GM21381 (cell line): ENCODE results near the gene FAM124B.
"Not testable (repeated sequence)": the region's sequence is repeated elsewhere in the genome, so short reads cannot be mapped to it uniquely, and the experiment has no call there.

Experiments
- ATAC-seq: cut with Tn5 transposase; IDR thresholded peaks from one replicate; pipeline ENCODE4 v1.9.1; 2021; ENCODE audit warnings: mild to moderate bottlenecking, moderate library complexity; ENCODE audit not compliant: unreplicated experiment

FAM124B gene

DNA sequence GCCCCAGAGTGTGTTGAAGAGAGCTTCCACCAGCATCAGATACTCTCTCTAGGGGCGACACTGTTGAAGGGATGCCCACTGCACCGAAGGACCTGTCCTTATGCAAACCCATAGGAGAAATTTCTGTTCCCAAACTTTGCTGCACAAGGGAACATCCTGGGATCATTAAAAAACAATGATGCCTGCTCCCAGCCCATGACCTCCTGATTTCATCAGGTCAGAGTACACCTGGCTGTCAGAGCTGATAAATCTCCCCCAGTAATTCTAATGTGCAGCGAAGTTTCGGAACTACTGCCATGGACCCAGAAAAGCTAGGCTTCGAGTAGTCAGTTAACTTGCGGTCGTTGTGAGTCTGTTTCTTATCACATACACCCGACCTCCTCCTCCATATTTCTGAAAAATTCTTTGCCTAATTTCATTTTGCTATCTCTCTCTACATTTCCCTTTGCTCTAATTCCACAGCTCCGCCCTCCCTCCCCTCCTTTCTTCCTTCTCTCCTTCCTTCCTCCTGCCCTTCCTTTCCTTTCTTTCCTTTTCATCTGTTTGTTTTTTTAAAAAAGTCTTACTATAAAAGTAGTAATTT lies 18.8 kb downstream of the FAM124B start:
- no peak for ATAC-seq

- not testable (repeated sequence) for ATAC-seq
Observed at GRCh38 chr2:224382280-224382647, 19.6 kb downstream of the FAM124B start.

DNA sequence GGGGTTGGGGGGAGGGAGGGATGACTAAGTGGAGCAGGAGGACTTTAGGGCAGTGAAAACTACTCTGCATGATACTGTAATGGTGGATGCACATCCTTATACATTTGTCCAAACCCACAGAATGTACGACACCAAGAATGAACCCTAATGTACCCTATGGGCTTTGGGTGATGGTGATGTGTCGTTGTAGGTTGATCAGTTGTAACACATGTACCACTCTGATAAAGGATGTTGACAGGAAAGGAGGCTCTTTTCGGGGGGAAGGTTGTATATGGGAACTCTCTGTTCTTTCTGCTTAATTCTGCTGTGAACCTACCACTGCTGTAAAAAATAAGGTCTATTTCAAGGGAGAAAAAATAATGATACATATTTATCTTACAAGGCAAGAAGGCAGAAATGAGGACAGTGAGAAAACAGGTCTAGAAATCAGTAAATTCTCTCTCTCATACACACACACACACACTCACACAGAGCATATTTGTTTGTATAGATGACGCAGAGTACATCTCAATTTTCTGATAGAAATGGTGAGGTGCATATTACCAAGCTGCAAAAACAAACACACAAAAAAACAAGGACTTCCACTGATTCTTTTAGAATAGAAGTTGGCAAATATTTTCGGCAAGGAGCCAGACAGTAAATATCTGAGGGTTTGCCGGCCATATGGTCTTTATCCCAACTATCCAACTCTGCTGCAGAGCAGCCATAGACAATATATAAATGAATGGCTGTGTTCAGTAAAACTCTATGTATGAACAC lies 20.2 kb downstream of the FAM124B start:
- ATAC-seq, result no peak

DNA sequence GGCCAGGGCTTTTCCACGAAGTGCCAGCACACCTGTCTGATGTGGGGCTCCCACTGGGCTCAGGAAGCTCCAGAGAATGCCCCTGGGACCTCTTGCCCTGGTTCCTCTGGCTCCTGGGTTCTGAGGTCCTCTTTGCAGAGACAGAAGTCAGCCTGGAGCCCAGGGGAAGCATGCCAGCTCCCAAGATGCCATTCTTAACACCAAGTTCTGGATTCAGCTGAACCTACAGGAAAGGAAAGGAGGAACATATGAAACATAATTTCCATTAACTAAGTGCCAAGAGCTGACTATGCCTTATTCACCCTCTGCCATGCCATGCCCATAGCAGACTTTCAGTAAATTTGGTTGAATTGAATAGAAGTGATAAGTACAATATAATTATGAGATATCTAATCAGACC lies 21.9 kb downstream of the FAM124B start:
- ATAC-seq, result no peak

DNA sequence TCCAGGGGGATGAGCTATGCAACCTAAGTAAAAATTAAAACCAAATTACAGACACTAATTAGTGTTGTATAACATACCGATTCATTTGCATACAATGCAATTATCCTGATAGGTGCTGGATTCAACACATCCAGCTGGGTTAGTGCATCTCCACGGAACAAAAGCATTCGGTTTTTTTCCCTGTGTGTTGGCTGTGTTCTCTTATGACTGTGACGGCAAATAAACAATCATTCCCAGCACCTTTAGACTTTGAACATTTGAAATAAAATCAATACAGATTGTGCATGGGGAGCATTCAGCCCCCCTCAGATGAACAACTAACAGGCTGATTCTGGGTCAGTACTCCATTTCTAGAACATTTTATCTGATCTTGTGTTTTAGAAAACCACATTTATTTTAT lies 22.7 kb downstream of the FAM124B start:
- ATAC-seq, result no peak

DNA sequence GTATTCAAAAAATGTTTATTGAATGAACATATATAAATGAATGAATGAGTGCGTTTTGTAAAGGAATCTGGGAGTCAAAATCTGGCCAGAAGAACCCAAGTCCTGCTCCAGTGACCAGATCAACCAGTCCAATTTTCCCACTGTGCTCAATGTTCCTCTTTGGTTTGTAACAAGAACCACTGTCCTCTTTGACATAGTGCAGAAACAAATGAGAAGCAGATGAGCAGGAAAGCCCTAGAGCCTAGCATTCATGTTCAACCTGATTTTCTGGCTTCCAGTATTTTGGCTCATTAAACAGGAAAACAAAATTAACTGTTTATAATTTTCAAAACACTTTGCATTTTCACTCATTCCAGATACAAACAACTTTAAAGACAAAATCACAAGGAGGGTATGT lies 23.2 kb downstream of the FAM124B start:
- ATAC-seq, result no peak

- no peak for ATAC-seq
Observed at GRCh38 chr2:224377751-224378700, 23.9 kb downstream of the FAM124B start.

DNA sequence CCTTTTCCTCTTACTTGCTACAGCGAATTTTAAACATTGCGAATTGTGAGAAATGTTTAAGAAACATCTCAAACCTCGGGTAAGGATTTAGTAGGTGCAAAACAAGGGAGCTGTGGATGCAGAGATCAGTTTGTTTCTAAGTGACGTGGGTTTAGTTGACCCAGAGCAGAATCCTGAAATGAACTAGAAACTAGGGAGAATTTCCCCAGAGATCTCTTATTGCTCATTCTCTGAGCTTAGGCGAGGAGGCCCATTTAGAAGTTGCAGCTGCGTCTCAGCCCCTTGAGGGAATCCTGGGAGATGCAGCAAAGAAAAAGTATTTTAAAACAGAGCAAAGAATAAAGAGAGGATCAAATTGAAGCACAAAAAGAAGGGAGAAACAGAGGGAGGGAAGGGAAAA lies 29.3 kb downstream of the FAM124B start:
- ATAC-seq, result no peak

- ATAC-seq, result no peak
Observed at GRCh38 chr2:224369028-224369632, 32.8 kb downstream of the FAM124B start.

DNA sequence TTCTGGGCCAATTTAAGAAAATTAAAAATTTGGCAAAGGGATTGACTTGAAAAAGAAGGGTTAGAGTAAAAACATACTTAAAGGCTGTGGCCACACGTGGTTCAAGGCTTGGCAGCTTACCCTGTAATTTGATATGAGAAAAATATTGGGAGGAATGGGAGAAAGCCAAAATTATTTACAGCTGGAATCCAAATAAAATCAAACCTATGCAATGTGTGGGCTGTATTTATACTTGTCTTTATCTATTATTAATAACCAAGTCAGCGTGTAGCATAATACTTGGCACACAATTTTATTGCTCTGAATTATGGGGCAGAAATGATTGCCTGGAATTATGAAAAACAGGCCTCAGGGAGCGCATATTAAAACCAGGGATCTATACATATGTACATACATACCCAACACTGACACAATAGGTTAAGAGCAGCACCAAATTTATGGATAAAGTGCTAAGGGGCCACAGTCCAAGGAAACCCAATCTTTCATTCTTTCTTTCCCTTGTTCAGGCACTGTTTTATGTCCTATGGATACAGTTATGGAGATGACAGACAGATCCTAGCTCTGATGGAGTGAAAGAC lies 35.6 kb downstream of the FAM124B start:
- ATAC-seq, result no peak

DNA sequence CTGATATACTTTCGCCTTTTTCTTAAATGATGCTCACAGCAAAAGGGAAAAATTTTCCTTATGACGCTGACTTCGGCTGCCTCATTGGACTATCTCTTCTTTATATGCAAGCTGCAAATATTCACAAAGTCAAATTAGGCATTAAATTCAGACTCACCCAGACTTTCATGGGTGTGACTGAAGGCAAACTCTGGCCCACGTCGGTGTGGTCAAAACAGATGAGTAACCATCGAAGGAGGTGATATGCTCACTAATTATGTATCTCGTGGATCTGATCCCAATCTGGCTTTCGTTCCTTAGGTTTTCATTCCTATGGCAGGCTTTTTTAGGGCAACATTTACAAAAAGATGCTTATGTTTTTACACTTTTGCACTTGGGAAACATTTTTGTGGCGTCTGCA lies 36.6 kb downstream of the FAM124B start:
- ATAC-seq, result no peak

- no peak for ATAC-seq
Observed at GRCh38 chr2:224363281-224363680, 38.6 kb downstream of the FAM124B start.

GRCh38 chr2:224362094-224362493 lies 39.8 kb downstream of the FAM124B start:
- ATAC-seq, result no peak

DNA sequence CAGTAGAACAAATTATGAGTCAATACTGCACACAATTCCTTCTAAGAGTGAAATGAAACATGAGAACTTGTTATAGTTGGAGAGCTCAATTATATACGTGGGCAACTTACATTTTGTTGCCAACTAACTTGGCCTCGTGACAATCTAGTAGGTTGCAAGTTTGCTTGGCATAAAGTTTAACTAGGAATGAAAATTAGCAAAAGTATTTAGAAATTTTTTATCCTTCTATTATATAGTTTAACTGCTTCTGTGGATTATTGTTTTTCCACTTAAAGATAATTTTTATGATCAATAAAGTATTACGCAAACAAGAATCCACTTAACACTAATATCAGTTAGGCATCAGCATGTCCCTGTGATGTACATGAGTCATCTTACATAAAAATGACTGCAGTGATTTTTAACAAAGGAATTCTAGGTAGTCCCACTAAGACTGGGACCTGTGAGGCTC lies 41.1 kb downstream of the FAM124B start:
- ATAC-seq, result no peak

GRCh38 chr2:224359569-224359968 lies 42.3 kb downstream of the FAM124B start:
- ATAC-seq, result no peak

GRCh38 chr2:224357098-224357901 lies 44.6 kb downstream of the FAM124B start:
- peak; percentile 84 for ATAC-seq

DNA sequence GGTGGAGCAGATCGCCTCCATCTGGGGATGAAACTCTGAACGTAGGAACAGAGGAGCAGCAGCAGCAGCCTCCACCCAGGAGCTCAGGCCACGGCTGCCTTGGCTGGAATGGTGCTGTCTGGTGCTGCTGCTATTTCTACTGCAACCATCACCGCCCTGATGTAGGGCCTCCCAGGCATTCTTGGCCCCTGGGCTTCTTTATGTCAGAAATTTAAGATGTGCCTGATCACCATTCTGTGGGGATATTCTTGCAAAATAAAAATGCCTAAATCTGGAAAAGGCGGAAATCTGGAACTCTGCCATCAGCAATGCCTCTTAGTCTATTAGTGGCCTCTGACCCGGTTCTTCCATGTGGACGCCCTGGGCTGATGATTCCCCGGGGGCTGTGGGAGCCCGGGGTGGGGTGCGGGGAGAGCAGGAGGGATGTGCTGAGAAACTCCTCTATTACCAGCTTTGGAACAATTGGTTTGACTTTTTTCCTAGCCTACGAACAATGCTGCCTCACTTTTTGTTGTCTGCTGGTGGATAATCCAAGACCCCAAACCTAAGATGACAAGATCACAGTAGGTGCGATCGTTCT lies 47.2 kb downstream of the FAM124B start:
- no peak for ATAC-seq

- no peak for ATAC-seq
Observed at GRCh38 chr2:224350703-224351102, 51.2 kb downstream of the FAM124B start.

- ATAC-seq, result no peak
Observed at GRCh38 chr2:224349396-224349795, 52.5 kb downstream of the FAM124B start.
